GM12875 (cell line): ENCODE data around the gene PHACTR2.

ENCODE experiments used
- H3K4me3 ChIP-seq: one replicate; pipeline ENCODE4 v1.5.1; 2011; ENCODE audit warnings: low read depth, low read length, control low read depth
- CTCF ChIP-seq: IDR thresholded peaks from 2 replicates; pipeline ENCODE4 v1.5.1; 2011; ENCODE audit warnings: low read depth, mild to moderate bottlenecking, control low read depth, inconsistent platforms, low read length, moderate library complexity, borderline replicate concordance; ENCODE audit not compliant: insufficient read depth

PHACTR2 gene

GRCh38 chr6:143811501-143812157 is 133.9 kb downstream of the PHACTR2 start:
- no peak for TF ChIP-seq CTCF
- H3K4me3 ChIP-seq, result no peak overlapping the region

- H3K4me3 ChIP-seq, result no peak overlapping the region
- no peak for TF ChIP-seq CTCF
These were observed 139.9 kb downstream of the PHACTR2 start for GRCh38 chr6:143817621-143818020.

- TF ChIP-seq CTCF, result no peak
- H3K4me3 ChIP-seq, result no peak overlapping the region
These were observed 143.6 kb downstream of the PHACTR2 start for GRCh38 chr6:143821359-143821758.

- H3K4me3 ChIP-seq, result no peak overlapping the region
- TF ChIP-seq CTCF, result no peak
These were observed 144.8 kb downstream of the PHACTR2 start for GRCh38 chr6:143822584-143823024.

GRCh38 chr6:143823548-143823947 is 145.8 kb downstream of the PHACTR2 start:
- no peak overlapping the region for H3K4me3 ChIP-seq
- TF ChIP-seq CTCF, result no peak

GRCh38 chr6:143828572-143828971 is 150.8 kb downstream of the PHACTR2 start:
- TF ChIP-seq CTCF, result no peak
- H3K4me3 ChIP-seq, result no peak overlapping the region

GRCh38 chr6:143836150-143836549 is 158.4 kb downstream of the PHACTR2 start:
- no peak overlapping the region for H3K4me3 ChIP-seq
- TF ChIP-seq CTCF, result no peak
